ENCODE results near the gene ZNF232.
"Not testable (repeated sequence)": the region's sequence is repeated elsewhere in the genome, so short reads cannot be mapped to it uniquely, and the experiment has no call there.

Gene ZNF232

DNA sequence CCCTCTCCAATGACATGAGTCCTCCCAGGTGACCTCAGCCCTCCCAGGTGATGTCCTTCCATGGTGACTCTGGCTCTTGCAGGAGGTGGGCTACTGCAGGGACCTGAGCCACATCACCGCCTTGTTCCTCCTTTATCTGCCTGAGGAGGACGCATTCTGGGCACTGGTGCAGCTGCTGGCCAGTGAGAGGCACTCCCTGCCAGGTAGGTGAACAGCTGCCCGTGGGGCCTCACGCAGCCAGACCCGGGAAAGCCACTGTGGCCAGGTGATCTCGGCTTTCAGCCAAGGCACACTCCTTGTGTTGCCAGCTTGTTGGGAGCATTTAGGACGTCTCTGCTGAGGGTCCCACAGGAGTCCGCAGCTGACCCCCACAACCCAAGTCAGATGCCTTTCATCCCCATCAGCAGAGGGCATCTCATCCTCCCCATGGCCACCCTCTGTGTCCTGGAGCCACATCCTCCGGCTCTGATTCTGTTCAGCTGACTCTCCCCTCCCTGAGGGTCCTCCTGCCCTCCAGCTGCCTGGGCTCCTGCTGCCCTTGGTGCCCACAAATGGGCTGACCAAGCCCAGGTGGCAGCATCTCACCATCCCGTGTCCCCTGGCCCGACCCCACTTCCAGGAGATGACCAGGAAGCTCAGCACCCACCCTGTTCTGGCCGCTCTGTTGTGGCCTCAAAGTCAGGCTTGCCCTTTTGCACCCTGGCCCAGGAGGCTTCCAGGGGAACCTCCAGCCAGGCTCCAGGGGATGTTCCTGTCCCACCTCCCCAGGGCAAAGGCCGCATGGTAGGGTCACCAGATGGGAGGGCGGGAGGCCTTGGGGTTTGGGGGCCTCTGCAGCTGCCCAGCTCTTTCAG, 24.3 kb upstream of the ZNF232 start:
- TF ChIP-seq, protein P1, sequence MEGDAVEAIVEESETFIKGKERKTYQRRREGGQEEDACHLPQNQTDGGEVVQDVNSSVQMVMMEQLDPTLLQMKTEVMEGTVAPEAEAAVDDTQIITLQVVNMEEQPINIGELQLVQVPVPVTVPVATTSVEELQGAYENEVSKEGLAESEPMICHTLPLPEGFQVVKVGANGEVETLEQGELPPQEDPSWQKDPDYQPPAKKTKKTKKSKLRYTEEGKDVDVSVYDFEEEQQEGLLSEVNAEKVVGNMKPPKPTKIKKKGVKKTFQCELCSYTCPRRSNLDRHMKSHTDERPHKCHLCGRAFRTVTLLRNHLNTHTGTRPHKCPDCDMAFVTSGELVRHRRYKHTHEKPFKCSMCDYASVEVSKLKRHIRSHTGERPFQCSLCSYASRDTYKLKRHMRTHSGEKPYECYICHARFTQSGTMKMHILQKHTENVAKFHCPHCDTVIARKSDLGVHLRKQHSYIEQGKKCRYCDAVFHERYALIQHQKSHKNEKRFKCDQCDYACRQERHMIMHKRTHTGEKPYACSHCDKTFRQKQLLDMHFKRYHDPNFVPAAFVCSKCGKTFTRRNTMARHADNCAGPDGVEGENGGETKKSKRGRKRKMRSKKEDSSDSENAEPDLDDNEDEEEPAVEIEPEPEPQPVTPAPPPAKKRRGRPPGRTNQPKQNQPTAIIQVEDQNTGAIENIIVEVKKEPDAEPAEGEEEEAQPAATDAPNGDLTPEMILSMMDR (IDR thresholded peaks at IDR 0.05; ENCODE audit: borderline replicate concordance, control extremely low read depth, extremely low read depth, insufficient read depth, missing control alignments): no peak
- DNase-seq (ENCODE audit: low spot score): no peak
- in situ Hi-C loops (cut with MboI; ENCODE audit: low sequenced_read_pairs, unreplicated experiment): no loop called here

DNA sequence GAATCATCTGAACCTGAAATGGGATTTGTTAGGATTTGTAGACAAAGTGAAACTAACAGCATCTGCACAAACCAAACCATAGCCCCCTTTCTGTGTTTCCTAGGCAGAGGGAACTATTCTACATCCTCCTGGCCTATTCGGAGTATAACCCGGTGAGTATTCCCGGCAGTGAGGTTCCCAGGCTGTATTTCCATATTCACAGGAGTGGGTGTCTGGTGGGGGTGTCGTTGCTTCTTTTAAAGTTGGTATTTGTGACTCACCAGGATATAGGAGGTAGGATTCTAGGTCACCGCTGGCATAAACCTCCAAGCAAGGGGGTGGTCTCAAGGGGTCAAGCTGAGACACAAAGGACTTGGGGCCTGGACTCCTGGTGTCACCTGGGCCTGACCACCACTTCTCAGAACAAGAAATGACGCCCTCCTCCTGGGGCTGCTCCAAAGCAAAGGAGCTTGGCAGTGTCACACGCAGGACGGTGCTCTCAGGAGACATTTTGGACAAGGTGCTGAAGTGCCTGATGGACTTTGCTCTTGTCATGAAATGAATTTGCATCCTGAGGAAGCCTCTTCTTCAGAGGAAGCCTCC, 23.5 kb upstream of the ZNF232 start:
- in situ Hi-C loops (cut with MboI; ENCODE audit: low sequenced_read_pairs, unreplicated experiment): not testable (repeated sequence)

DNA sequence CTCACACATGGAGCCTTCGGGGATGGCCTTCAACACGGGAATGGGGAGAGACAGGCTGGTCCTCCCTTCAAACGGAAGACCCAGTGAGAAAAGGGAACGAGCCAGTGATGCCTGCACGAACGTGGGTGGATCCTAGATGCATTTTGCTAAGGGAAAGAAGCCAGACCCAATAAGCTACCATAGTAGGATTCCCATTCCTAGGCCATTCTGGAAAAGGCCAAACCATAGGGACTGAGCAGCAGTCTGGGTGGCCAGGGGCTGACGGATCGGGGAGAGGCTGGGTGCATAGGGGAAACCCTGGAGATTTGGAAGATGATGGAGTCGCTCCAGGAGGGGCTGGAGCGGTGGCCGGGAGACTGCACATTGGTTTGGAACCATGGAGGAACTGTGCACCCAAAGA, 22.9 kb upstream of the ZNF232 start:
- in situ Hi-C loops (cut with MboI; ENCODE audit: low sequenced_read_pairs, unreplicated experiment); DNase-seq (ENCODE audit: low spot score): not testable (repeated sequence)

More for the DNA sequence above, 23.5 kb upstream of the ZNF232 start:
- not testable (repeated sequence) for DNase-seq (ENCODE audit: low spot score)

DNA sequence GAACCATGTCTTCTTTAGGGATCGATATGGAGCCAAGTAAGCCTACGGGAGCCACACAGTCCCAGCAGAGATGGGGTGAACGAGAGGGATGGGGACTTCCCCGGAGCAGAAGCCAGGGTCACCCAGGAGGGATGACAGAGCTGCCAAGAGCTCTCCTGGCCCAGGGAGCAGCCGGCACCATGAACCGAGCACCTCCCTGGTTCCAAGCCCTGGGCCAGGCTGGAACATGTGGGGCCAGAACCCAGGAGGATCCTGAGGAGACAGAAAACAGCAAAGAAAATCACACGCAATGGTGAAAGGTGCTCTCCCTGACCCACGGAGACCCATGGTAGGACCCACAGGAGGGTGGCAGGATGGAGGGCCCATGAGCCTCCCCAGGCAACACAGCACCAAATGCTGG, 22.3 kb upstream of the ZNF232 start:
- in situ Hi-C loops (cut with MboI; ENCODE audit: low sequenced_read_pairs, unreplicated experiment); DNase-seq (ENCODE audit: low spot score): not testable (repeated sequence)

DNA sequence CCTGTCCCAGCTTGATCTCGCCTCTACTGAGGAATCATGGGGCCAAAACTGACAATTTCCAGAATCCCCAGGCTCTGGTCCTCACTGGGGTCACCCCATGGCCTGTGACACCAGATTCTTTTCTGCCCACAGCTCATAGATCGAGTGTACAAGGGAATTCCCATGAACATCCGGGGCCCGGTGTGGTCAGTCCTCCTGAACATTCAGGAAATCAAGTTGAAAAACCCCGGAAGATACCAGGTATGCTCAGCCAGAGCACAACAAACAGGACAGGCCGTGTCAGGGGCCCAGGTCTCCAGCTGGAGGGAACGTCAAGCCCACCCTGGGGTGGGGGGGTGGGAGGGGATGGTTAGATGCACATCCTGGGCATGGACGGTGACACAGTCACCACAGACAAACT, 21.6 kb upstream of the ZNF232 start:
- DNase-seq (ENCODE audit: low spot score): peak; percentile 8
- in situ Hi-C loops (cut with MboI; ENCODE audit: low sequenced_read_pairs, unreplicated experiment): no loop called here
- TF ChIP-seq, protein P1 (IDR thresholded peaks at IDR 0.05; ENCODE audit: borderline replicate concordance, control extremely low read depth, extremely low read depth, insufficient read depth, missing control alignments): no peak

DNA sequence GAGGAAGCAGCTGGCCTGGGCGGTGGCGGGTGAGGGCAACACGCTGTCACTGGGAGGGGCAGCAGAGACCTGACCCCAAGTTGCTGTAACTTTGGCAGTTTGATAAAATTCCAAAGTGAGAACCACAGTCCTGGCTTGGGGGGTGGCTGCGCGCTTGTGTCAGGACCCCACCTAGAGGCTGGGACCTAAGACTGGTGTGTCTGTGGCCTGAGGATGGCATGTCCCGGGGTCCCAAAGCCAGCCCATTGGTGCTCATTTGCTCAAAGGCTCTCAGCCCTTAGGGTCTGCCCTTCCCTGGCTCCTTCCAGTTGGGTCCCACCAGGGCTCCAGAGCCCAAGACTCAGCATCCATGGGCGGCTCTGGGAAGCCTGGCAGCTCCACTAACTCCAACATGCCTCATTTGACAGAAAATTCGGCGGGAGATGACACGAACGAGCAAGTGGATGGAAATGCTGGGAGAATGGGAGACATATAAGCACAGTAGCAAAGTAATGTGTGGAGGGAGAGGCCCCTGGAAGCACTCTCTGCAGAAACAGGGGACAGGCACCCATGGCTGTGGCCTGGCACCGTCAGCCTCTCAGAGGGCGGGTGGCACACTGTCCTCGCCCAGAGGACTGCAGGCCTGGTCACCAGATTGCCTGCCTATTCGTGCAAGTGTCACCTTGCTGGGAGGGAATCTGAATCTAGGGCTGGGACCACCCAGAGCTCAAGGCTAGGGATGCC, 21.0 kb upstream of the ZNF232 start:
- in situ Hi-C loops (cut with MboI; ENCODE audit: low sequenced_read_pairs, unreplicated experiment); DNase-seq (ENCODE audit: low spot score): not testable (repeated sequence)

DNA sequence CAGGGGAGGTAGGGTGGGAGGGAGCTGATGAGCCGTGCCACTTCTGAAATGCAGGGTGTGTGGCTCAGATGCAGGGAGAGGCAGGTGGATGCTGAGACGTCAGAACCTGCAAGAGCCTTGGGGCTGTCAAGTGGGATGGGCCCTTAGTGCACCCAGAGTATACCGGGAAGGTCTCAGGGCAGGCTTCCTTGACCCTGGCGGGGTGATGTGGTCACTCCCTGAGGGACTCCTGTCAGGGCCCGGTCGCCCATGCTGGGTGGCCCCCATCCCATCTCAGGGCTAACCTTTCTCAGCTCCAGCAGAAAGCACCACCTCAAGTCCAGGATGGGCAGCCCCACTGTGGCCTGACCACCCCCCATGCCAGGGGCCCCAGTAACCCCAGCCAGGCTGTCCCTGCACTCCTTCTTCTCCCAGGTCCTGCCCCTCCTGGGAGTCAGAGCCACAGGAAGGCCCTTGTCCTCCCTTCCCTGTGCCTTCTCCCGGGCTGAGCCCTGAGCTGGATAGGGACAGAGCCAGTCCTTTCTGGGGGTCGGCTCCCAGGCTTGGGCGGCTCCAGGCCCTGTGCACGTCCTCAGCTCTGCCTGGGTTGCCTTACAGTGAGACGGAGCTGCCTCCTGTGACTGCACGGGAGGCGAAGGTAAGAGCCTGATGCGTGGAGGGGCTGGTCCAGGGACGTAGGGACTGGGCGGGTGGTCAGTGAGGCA, 20.3 kb upstream of the ZNF232 start:
- in situ Hi-C loops (cut with MboI; ENCODE audit: low sequenced_read_pairs, unreplicated experiment); DNase-seq (ENCODE audit: low spot score): not testable (repeated sequence)

DNA sequence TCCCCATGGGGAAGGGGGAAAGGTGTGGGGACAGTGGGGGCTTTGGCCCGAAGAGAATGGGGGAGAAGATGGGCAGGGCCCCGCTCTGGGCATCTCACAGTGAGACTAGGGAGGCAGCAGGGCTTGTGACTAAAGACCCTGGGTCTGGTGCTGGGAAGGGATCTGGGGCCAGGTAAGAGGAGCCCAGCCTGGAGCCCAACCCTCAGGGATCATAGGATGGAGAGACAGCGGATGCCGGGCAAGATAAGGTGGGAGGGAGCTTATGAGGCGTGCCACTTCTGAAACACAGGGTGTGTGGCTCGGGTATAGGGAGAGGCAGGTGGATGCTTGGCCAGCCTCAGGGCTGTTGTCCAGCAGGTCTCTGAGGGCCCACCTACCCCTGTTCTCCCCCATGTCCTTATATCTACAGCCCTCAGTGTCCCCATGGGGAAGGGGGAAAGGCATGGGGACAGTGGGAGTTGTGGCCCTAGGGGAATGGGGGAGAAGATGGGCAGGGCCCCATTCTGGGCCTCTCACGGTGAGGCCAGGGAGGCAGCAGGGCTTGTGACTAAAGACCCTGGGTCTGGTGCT, 19.6 kb upstream of the ZNF232 start:
- TF ChIP-seq, protein P1 (IDR thresholded peaks at IDR 0.05; ENCODE audit: borderline replicate concordance, control extremely low read depth, extremely low read depth, insufficient read depth, missing control alignments): no peak
- no peak for DNase-seq (ENCODE audit: low spot score)
- in situ Hi-C loops (cut with MboI; ENCODE audit: low sequenced_read_pairs, unreplicated experiment): no loop called here

DNA sequence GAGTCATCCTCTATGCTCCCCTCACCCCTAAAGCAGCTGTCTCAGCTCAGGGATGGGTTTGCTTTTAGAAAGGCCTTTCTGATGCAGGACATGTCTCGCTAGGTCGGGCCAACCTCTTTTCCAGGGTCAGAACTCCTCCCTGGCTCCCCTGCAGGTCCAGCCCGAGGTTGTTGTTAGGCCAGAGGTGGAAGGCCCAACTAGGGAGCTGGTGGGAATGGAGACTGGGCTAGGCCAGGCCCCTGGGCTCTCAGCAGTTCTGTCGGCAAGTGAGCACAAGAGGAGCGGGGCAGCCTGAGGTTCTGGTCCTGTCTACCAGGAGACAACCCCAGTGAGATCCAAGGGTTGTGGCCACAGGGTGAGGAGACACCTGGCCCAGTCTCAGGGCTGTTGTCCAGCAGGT, 19.0 kb upstream of the ZNF232 start:
- DNase-seq (ENCODE audit: low spot score); in situ Hi-C loops (cut with MboI; ENCODE audit: low sequenced_read_pairs, unreplicated experiment): not testable (repeated sequence)

DNA sequence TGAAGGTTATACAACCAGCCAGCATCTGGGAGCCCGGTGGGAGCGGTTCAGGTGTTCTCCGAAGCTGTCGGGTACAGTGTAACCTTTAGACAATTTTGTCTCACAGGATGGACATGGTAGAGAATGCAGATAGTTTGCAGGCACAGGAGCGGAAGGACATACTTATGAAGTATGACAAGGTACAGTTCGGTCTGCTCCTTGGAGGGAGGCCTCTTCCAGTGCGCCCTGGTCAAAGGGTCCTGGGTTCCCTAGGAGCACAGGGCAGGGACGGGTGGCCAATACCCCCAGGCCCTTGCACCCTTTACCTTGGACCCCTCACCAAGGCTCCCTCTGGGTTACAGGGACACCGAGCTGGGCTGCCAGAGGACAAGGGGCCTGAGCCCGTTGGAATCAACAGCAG, 18.6 kb upstream of the ZNF232 start:
- DNase-seq (ENCODE audit: low spot score); in situ Hi-C loops (cut with MboI; ENCODE audit: low sequenced_read_pairs, unreplicated experiment): not testable (repeated sequence)

DNA sequence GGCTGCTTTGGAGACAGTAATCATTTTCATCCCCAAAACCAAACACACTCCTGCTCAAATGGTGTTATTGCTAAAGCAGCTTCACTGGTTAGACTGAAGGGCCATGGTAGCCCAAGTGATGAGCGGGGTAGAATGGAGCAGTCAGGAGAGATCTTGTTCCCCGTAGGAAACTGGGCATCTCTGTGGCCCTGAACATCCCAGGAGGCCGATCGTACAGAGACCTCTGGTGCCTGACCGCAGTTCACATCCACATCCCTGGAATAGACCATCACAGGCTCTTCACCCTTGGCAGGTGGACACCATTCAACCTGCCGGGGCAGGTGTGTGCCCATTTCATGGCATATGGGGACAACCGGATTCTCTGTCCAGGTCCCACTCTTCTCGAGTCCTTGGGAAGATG, 18.1 kb upstream of the ZNF232 start:
- DNase-seq (ENCODE audit: low spot score); in situ Hi-C loops (cut with MboI; ENCODE audit: low sequenced_read_pairs, unreplicated experiment): not testable (repeated sequence)
